Right lobe of liver (tissue), 4 donors: Measurements from ENCODE around the gene CDH4.

Experiments used
- POLR2A ChIP-seq: fragments of 450-650 bp; IDR thresholded peaks from one replicate; pipeline ENCODE4 v1.6.1; 2017; ENCODE audit warnings: antibody characterized with exemption, mild to moderate bottlenecking
- TF ChIP-seq, protein P1 (sequence below), 4 donors: fragments of 200-600 bp in 3 of 4; fragments of 450-650 bp in 1 of 4; IDR thresholded peaks; one replicate each; pipeline versions ENCODE4 v1.5.1 to v1.8.0; 2016 to 2022; ENCODE audit warnings: antibody characterized with exemption in 4 of 4, mild to moderate bottlenecking in 2 of 4
- donor health status: DM: no; HTN: no; CAD: no.
- donor health status: DM: no; HTN: no; CAD: no.
- donor health status: DM: no; HTN: yes; CAD: no.

DNA sequence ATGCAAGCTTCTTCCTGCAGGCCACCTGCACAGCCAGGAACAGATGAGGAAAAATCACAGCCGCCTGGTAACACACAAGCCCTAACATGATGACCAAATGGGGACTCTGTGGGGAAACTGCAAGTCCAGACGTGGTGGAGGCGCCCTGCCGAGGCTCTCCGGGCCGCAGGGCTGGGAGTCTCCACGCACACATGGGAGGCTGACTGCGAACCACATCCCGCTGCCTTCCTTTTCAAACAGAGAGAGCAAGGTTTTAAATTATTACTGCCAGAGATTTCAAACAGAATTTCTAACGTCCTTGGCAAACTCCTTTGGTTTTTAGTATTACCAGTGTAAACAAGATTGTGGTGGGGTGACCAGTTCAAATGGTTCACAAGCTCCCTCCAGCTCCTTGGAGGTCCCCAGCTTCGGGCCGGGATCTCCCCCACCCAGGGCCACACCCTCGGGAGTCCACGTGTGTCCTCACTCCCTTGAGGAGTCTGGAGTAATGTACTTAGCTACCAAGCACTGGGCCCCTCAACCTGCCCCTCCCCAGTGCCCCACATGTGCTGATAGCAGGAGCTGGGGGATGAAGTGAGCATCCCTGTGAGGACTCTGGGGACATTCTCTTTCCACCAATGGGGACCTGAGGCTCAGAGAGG is 560.9 kb downstream of the CDH4 start:
- TF ChIP-seq, protein P1, sequence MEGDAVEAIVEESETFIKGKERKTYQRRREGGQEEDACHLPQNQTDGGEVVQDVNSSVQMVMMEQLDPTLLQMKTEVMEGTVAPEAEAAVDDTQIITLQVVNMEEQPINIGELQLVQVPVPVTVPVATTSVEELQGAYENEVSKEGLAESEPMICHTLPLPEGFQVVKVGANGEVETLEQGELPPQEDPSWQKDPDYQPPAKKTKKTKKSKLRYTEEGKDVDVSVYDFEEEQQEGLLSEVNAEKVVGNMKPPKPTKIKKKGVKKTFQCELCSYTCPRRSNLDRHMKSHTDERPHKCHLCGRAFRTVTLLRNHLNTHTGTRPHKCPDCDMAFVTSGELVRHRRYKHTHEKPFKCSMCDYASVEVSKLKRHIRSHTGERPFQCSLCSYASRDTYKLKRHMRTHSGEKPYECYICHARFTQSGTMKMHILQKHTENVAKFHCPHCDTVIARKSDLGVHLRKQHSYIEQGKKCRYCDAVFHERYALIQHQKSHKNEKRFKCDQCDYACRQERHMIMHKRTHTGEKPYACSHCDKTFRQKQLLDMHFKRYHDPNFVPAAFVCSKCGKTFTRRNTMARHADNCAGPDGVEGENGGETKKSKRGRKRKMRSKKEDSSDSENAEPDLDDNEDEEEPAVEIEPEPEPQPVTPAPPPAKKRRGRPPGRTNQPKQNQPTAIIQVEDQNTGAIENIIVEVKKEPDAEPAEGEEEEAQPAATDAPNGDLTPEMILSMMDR (IDR thresholded peaks at IDR 0.05): no peak
- TF ChIP-seq POLR2A: no peak
